Measurements from ENCODE around the gene ASAP3.
"Not testable (repeated sequence)": the region's sequence is repeated elsewhere in the genome, so short reads cannot be mapped to it uniquely, and the experiment has no call there.

ASAP3 gene

GRCh38 chr1:23514111-23514679 is 30.2 kb upstream of the ASAP3 start:
- DNase-seq = no peak

GRCh38 chr1:23509896-23510295 is 25.9 kb upstream of the ASAP3 start:
- DNase-seq = no peak

GRCh38 chr1:23506376-23507107 is 22.6 kb upstream of the ASAP3 start:
- DNase-seq = no peak

GRCh38 chr1:23505851-23506250 is 21.9 kb upstream of the ASAP3 start:
- no peak for DNase-seq

GRCh38 chr1:23504156-23504555 is 20.2 kb upstream of the ASAP3 start:
- DNase-seq = not testable (repeated sequence)

- DNase-seq = no peak
Measured at GRCh38 chr1:23502951-23503350, 19.0 kb upstream of the ASAP3 start.

GRCh38 chr1:23500466-23500865 is 16.5 kb upstream of the ASAP3 start:
- DNase-seq = no peak

GRCh38 chr1:23497777-23498439 is 13.9 kb upstream of the ASAP3 start:
- DNase-seq = no peak

- no peak for DNase-seq
Measured at GRCh38 chr1:23496490-23497181, 12.7 kb upstream of the ASAP3 start.

- not testable (repeated sequence) for DNase-seq
Measured at GRCh38 chr1:23494836-23495235, 10.9 kb upstream of the ASAP3 start.

GRCh38 chr1:23492776-23493175 is 8.8 kb upstream of the ASAP3 start:
- DNase-seq = not testable (repeated sequence)

- no peak for DNase-seq
Measured at GRCh38 chr1:23492132-23492720, 8.2 kb upstream of the ASAP3 start.

- DNase-seq = no peak
Measured at GRCh38 chr1:23489842-23490241, 5.9 kb upstream of the ASAP3 start.

- DNase-seq = no peak
Measured at GRCh38 chr1:23485002-23485332, 988 bp upstream of the ASAP3 start.

GRCh38 chr1:23484253-23485001 is 448 bp upstream of the ASAP3 start:
- DNase-seq = peak; percentile 92

GRCh38 chr1:23481904-23482303 is 2.1 kb downstream of the ASAP3 start:
- DNase-seq = no peak

GRCh38 chr1:23481026-23481597 is 2.9 kb downstream of the ASAP3 start:
- no peak for DNase-seq

GRCh38 chr1:23480187-23481025 is 3.6 kb downstream of the ASAP3 start:
- DNase-seq = no peak

GRCh38 chr1:23479666-23479941 is 4.4 kb downstream of the ASAP3 start:
- DNase-seq = no peak

GRCh38 chr1:23478896-23479665 is 4.9 kb downstream of the ASAP3 start:
- DNase-seq = no peak

Measured in activated naive CD4-positive, alpha-beta T cell treated with anti-CD3 and anti-CD28 coated beads, Interleukin-2, amount 50 U/mL, for 16 hours (primary cell).